SK-N-SH (cell line): Measurements from ENCODE around the gene THYN1. TPM values are rescaled to one million over a fixed set of nuclear protein-coding genes. Genes with fewer than 3 reads are reported as not detected.
A peak's percentile ranks its signal among the peaks of the same experiment; 100 is the strongest.

Experiments
- CTCF ChIA-PET: fragments of 300-600, 350-600 bp; formaldehyde crosslinking; extraction: SDS; loops from one replicate; lab custom pipeline; 2021; lab: Yijun Ruan, JAX
- POLR2A ChIA-PET: fragments of 350-600 bp; sonication (Branson Sonifier 250); formaldehyde crosslinking; extraction: SDS; loops from one replicate; lab custom pipeline; 2020; ENCODE audit warnings: antibody characterized with exemption, inconsistent platforms; lab: Yijun Ruan, JAX
- DNase-seq: peaks from one replicate; pipeline ENCODE4 v3.0.0; 2012
- H2AFZ ChIP-seq: fragments of 200-600 bp; sonication (generic); 2 replicates; pipeline ENCODE4 v1.8.1; 2016; ENCODE audit warnings: antibody characterized with exemption, mild to moderate bottlenecking, low read depth
- H3F3A ChIP-seq: fragments of 200-600 bp; sonication (generic); replicated peaks from 2 replicates; pipeline ENCODE3; 2016; ENCODE audit warnings: antibody characterized with exemption, mild to moderate bottlenecking; ENCODE audit not compliant: insufficient read depth
- H3K27ac ChIP-seq, 2 experiments: fragments of 200-500 bp in 1 of 2; fragments of 200-600 bp in 1 of 2; sonication (Bioruptor generic) in 1 of 2; sonication (generic), shearing (Covaris generic) in 1 of 2; 2 replicates each; pipeline versions ENCODE4 v1.5.1 to v1.6.1; 2014 to 2016; ENCODE audit warnings: low read depth in 2 of 2, inconsistent platforms in 1 of 2, low read length in 1 of 2, mild to moderate bottlenecking in 1 of 2, mixed read lengths in 1 of 2
- H3K27me3 ChIP-seq: fragments of 200-600 bp; sonication (generic), shearing (Covaris generic); 2 replicates; pipeline ENCODE4 v1.6.1; 2016; ENCODE audit warnings: mixed run types; ENCODE audit not compliant: insufficient read depth
- H3K36me3 ChIP-seq, 2 experiments: fragments of 200-500 bp in 1 of 2; fragments of 200-600 bp in 1 of 2; sonication (Bioruptor generic) in 1 of 2; sonication (generic) in 1 of 2; replicated peaks in 1 of 2; 2 replicates each; pipeline versions ENCODE3 to v1.5.1; 2014 to 2016; ENCODE audit warnings: low read length in 1 of 2, mild to moderate bottlenecking in 1 of 2; ENCODE audit not compliant: insufficient read depth in 2 of 2, control insufficient read depth in 1 of 2
- H3K4me1 ChIP-seq, 2 experiments: fragments of 200-500 bp in 1 of 2; fragments of 200-600 bp in 1 of 2; sonication (Bioruptor generic) in 1 of 2; sonication (generic), shearing (Covaris generic) in 1 of 2; 2 replicates each; pipeline versions ENCODE4 v1.5.1 to v1.6.1; 2014 to 2016; ENCODE audit warnings: low read depth in 1 of 2, low read length in 1 of 2, mixed run types in 1 of 2; ENCODE audit not compliant: insufficient read depth in 2 of 2, control insufficient read depth in 1 of 2
- H3K4me2 ChIP-seq: fragments of 200-600 bp; sonication (generic), shearing (Covaris generic); 2 replicates; pipeline ENCODE4 v1.6.1; 2017; ENCODE audit warnings: mixed run types
- H3K4me3 ChIP-seq, 2 experiments: fragments of 200-500 bp in 1 of 2; fragments of 200-600 bp in 1 of 2; sonication (Bioruptor generic) in 1 of 2; sonication (generic), shearing (Covaris generic) in 1 of 2; 2 replicates each; pipeline versions ENCODE4 v1.5.1 to v1.8.1; 2014 to 2016; ENCODE audit warnings: low read depth in 2 of 2, inconsistent platforms in 1 of 2, low read length in 1 of 2, mild to moderate bottlenecking in 1 of 2, mixed read lengths in 1 of 2, moderate library complexity in 1 of 2
- H3K79me2 ChIP-seq: fragments of 200-600 bp; sonication (generic); 2 replicates; pipeline ENCODE4 v1.8.1; 2017; ENCODE audit warnings: mild to moderate bottlenecking; ENCODE audit not compliant: insufficient read depth
- H3K9ac ChIP-seq: fragments of 200-600 bp; sonication (generic); 2 replicates; pipeline ENCODE4 v1.6.1; 2017; ENCODE audit warnings: mixed run types
- H3K9me2 ChIP-seq: fragments of 200-600 bp; sonication (generic); 2 replicates; pipeline ENCODE4 v1.6.1; 2017; ENCODE audit warnings: mixed run types
- H3K9me3 ChIP-seq: fragments of 200-600 bp; sonication (generic); 2 replicates; pipeline ENCODE4 v1.6.1; 2017; ENCODE audit warnings: mixed run types, mild to moderate bottlenecking, moderate library complexity
- H4K20me1 ChIP-seq: fragments of 200-600 bp; sonication (generic); 2 replicates; pipeline ENCODE4 v1.6.1; 2017; ENCODE audit warnings: mild to moderate bottlenecking, mixed run types; ENCODE audit not compliant: insufficient read depth
- CHD2 ChIP-seq: fragments of 150-350 bp; IDR thresholded peaks from 2 replicates; pipeline ENCODE4 v1.6.1; 2018; ENCODE audit warnings: low read length; ENCODE audit not compliant: partially characterized antibody
- ELF1 ChIP-seq: IDR thresholded peaks from 2 replicates; pipeline ENCODE4 v1.4.0; 2012
- EP300 ChIP-seq, 2 experiments: IDR thresholded peaks; 2 replicates each; pipeline versions ENCODE4 v1.4.0 to v1.6.1; 2012; ENCODE audit warnings: borderline replicate concordance in 1 of 2, low read depth in 1 of 2, low read length in 1 of 2
- EZH2phosphoT487 ChIP-seq: fragments of 200-600 bp; sonication (generic); IDR thresholded peaks from 2 replicates; pipeline ENCODE4 v1.6.1; 2017; ENCODE audit warnings: low read depth, mixed run types, mild to moderate bottlenecking, antibody characterized with exemption, moderate library complexity, borderline replicate concordance
- FOXJ3 ChIP-seq: sonication (generic); formaldehyde crosslinking; IDR thresholded peaks from 2 replicates; pipeline ENCODE4 v1.5.1; 2020; ENCODE audit warnings: mild to moderate bottlenecking, missing genetic modification reagents
- FOXM1 ChIP-seq: IDR thresholded peaks from 2 replicates; pipeline ENCODE4 v1.4.0; 2012; ENCODE audit warnings: low read depth, mild to moderate bottlenecking
- MEF2A ChIP-seq: IDR thresholded peaks from 2 replicates; pipeline ENCODE4 v1.4.0; 2012; ENCODE audit warnings: low read depth, borderline replicate concordance
- RCOR1 ChIP-seq: fragments of 150-350 bp; IDR thresholded peaks from 2 replicates; pipeline ENCODE4 v1.6.1; 2017; ENCODE audit warnings: antibody characterized with exemption, low read length
- RXRA ChIP-seq: IDR thresholded peaks from 2 replicates; pipeline ENCODE4 v1.4.0; 2012; ENCODE audit warnings: low read depth, mild to moderate bottlenecking, borderline replicate concordance
- TAF1 ChIP-seq: IDR thresholded peaks from 2 replicates; pipeline ENCODE4 v1.6.1; 2012; ENCODE audit warnings: low read depth, mild to moderate bottlenecking, low read length, moderate library complexity, borderline replicate concordance
- YY1 ChIP-seq: IDR thresholded peaks from 2 replicates; pipeline ENCODE4 v1.4.0; 2012; ENCODE audit warnings: low read depth, mild to moderate bottlenecking
- WGBS: methylation state at CpG from one replicate; pipeline ENCODE4 v1.1.6; 2017; ENCODE audit warnings: low lambda C conversion rate; 5-methylcytosine and 5-hydroxymethylcytosine counted together
- polyA plus RNA-seq, 3 experiments: library from polyadenylated mRNA; depleted of rRNA; stranded (reverse); fragments of >200 nt; gene quantifications; 2 replicates each; pipeline ENCODE4 v1.2.3, GENCODE V29; 2012
- TF ChIP-seq, protein P1 (sequence below): IDR thresholded peaks from 2 replicates; pipeline ENCODE4 v1.4.0; 2012; ENCODE audit warnings: low read depth

THYN1 gene
- polyA plus RNA-seq, 1 of the 3 experiments (the other 2 are of a cell fraction): 61.8 TPM

DNA sequence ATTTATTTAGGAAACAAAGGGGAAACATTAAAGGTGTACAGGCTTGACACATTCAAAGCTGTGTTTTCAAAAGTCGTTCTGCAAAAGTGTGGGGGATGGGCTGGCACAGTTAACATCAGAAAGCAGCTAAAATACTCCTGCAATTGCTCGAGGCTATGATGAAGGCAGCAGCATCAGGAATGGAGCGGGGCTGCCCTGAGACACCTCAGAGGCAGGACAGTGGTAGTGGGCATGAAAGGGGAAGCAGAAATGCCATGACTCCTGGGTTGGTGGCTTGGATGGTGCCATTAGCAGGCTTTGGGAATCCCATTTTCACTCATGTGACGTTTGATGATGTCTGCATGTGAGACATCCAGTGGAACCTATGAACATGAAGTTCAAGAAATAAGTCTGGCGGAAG lies 30.0 kb downstream of the THYN1 start (continued):
- no peak for TF ChIP-seq RCOR1
- TF ChIP-seq EP300 (IDR thresholded peaks at IDR 0.05; ENCODE audit: borderline replicate concordance in 1 of 2, low read depth in 1 of 2, low read length in 1 of 2): no peak

DNA sequence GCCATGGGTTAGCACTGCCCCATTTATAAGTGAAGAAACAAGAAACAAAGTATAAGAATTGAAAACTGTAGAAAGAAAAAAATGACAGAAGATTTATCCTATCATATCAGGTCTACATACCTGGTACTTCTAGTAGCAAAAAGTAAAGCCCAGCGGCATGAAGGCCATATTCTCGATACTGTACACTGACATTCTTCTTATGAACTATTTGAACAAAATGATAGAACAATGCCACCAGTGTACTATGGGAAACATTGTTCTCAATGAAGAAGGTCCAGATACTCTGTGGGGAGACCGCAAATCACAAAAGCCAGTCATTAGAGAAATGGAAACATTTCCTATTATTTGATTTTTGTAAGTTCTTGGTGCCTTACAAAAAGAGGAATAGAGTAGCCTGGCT lies 36.3 kb downstream of the THYN1 start:
- H3K4me3 ChIP-seq: no peak overlapping the region
- H3K79me2 ChIP-seq: peaks cover 66% of the 10 kb centered on the region
- no peaks in the 10 kb centered on the region for H3K9me3 ChIP-seq
- H3K9me2 ChIP-seq: no peaks in the 10 kb centered on the region
- no peak overlapping the region; the same call in 1 of the 2 replicates for H3K4me2 ChIP-seq
- no peaks in the 10 kb centered on the region for H4K20me1 ChIP-seq
- H2AFZ ChIP-seq: no peak overlapping the region
- peak overlapping the region; percentile 9 to 60; a peak in 2 of 4 replicates for H3K27ac ChIP-seq
- DNase-seq: no peak
- WGBS: over 99% methylated on average over 3 of the region's 3 CpGs
- CTCF ChIA-PET: no interaction called here
- no peaks in the 10 kb centered on the region for H3K27me3 ChIP-seq
- H3K36me3 ChIP-seq: peaks cover 28 to 32% of the 10 kb centered on the region in 2 experiments
- H3K4me1 ChIP-seq: peaks cover 0 to 6% of the 10 kb centered on the region in 2 experiments; a peak in 2 of 4 replicates
- H3K9ac ChIP-seq: no peak overlapping the region
- H3F3A ChIP-seq: peaks cover 5% of the 10 kb centered on the region
- no peak for TF ChIP-seq CHD2
- no peak for TF ChIP-seq FOXM1
- no peak for TF ChIP-seq RXRA
- POLR2A ChIA-PET: interaction anchor here (1.7 kb wide), 1 partner anchor 8 kb away, joined by 7 read pairs; the partner anchor contains the start of gene VPS26B

DNA sequence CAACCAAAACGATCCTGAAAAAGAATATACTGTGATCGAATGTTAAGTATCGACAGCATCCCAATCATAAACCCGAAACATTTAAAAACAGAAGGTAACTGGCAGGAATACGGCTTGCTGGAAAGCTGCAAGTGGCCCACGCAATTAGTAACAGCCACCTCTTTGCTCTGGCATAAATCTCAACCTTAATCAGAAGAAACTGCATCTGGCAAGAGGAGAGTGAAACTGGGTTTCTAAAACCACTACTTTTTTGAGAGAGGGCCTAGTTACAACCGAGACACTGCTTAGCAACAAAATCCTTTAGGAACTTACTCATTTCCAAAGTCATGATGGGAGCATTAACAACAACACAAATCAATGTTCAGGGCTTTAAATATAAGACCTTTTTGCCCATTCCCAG lies 37.3 kb downstream of the THYN1 start:
- H3K4me1 ChIP-seq: peaks cover 0 to 6% of the 10 kb centered on the region in 2 experiments; a peak in 2 of 4 replicates
- no peak overlapping the region for H3K9ac ChIP-seq
- ChIA-PET POLR2A (interaction anchor here (1.7 kb wide), 1 partner anchor 9 kb away, joined by 7 read pairs; the partner anchor contains the start of gene VPS26B), CTCF (interaction anchor here (0.7 to 0.8 kb wide), 2 partner anchors 9 to 10 kb away, joined by 3 read pairs; no protein-coding TSS in a partner anchor)
- H3K36me3 ChIP-seq: peaks cover 31 to 32% of the 10 kb centered on the region in 2 experiments
- no peak for DNase-seq
- H3K4me2 ChIP-seq: peak overlapping the region; percentile 32; the same call in 1 of the 2 replicates
- H3K27ac ChIP-seq: peak overlapping the region; percentile 9 to 60
- 0 out of 4 replicates have a peak overlapping the region, but pooled peaks of 1 of the 2 experiments have one; percentile 1 for H3K4me3 ChIP-seq
- TF ChIP-seq TAF1 (no peak), EZH2phosphoT487 (no peak), YY1 (no peak), ELF1 (no peak), MEF2A (no peak), FOXJ3 (CRISPR knock-in tag) (no peak)
- TF ChIP-seq, protein P1, sequence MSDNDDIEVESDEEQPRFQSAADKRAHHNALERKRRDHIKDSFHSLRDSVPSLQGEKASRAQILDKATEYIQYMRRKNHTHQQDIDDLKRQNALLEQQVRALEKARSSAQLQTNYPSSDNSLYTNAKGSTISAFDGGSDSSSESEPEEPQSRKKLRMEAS: no peak
- peaks cover 5% of the 10 kb centered on the region for H3F3A ChIP-seq
- no peaks in the 10 kb centered on the region for H3K9me3 ChIP-seq
- no peaks in the 10 kb centered on the region for H3K9me2 ChIP-seq
- H3K79me2 ChIP-seq: peaks cover 65% of the 10 kb centered on the region
- WGBS: 61% methylated on average over 7 of the region's 7 CpGs
- no peaks in the 10 kb centered on the region for H4K20me1 ChIP-seq
- H3K27me3 ChIP-seq: no peaks in the 10 kb centered on the region
- H2AFZ ChIP-seq: no peak overlapping the region; the same call in 1 of the 2 replicates
